SHP77 (cell line): Measurements from ENCODE around the gene TM9SF4.

Experiments used
- DNase-seq, 2 experiments: peaks; one replicate each; lab custom pipeline; 2025; lab: John Stamatoyannopoulos, UW

Gene TM9SF4

DNA sequence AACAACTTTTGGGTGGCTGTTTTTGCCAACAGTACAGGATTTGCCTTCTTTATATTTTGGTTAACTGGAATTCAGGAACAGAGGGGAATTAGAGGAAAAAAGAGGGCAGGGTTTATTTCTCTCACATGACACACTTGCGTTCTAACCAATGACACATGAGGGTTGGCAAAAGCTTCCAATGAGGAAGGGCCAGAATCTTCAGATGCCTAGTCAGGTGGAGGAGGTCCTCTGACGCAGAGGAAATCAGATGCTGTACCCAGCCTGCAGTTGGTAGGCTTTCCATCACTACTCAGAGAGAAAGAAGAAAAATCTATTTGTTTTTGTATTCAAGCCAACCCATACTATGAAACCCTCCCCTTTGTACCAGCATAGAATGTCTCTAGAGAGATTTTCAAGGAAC is 20.8 kb downstream of the TM9SF4 start:
- no peak for DNase-seq

GRCh38 chr20:32130965-32131364 is 21.5 kb downstream of the TM9SF4 start:
- DNase-seq: no peak

DNA sequence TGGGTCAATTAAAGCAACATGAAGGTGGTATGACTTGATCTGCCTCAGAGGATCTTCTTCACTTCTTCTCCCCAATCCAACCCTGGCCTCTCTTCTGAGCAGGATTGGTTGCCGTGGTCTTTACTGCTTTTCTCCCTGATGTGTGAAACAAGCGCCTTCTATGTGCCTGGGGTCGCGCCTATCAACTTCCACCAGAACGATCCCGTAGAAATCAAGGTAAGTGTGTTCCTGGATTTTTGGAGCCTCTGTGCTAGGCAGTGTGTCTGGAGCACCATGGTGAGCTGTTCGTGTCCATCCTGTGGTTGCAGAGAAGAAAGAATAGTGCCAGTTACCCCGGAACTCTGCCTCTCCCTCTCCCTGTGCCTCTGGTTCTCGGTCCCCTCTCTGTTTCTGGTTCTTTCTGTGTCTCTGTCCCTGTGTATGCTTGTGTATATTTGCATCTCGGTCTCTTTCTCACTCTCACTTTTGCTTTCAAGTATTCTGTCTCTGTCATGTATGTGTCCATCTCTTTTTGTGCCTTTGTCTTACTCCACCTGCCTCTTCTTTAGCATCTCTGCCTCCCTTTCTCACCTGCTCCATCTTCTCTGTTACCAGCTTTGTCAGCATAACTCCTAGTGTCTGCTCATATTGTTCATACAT is 23.5 kb downstream of the TM9SF4 start:
- no peak for DNase-seq

GRCh38 chr20:32134026-32134425 is 24.5 kb downstream of the TM9SF4 start:
- no peak for DNase-seq

- no peak for DNase-seq
These were observed 26.5 kb downstream of the TM9SF4 start for GRCh38 chr20:32135983-32136515.

DNA sequence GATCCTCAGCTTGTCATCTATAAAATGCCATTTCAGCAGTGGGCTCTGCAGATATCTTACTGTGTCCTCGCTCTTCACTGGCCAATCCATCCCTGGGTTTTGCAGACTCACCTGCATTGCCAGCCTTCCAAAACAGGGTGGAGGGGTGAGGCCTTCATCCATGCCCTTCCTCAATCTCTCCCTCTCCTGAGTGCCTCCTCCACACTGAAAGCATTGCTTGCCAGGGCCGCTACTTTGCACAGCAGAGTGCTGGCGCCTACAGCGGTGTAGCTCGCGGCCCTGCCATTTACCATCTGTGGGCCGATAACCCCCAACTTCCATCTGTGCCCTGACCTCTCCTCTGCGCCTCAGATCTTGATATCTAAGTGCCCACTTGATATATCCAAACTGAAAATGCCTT is 29.4 kb downstream of the TM9SF4 start:
- DNase-seq: no peak

DNA sequence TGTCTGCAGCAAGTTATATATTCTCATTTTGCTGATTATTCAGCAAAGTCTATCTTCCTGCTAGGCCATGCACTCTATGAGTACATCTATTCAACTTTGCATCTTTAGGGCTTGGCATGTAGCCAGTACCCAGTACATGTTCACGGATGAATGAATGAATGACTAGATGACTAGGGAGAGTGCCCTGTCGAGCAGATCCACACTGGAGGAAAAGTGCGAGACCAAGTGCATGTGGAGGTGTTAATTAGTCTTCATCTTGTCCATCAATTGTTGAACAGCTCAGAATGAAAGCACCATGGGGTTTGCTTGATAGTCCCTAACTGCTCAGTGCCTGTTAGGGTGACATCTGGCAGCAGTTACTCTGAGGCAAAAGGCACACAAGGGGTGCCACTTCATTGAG is 30.4 kb downstream of the TM9SF4 start:
- no peak for DNase-seq

DNA sequence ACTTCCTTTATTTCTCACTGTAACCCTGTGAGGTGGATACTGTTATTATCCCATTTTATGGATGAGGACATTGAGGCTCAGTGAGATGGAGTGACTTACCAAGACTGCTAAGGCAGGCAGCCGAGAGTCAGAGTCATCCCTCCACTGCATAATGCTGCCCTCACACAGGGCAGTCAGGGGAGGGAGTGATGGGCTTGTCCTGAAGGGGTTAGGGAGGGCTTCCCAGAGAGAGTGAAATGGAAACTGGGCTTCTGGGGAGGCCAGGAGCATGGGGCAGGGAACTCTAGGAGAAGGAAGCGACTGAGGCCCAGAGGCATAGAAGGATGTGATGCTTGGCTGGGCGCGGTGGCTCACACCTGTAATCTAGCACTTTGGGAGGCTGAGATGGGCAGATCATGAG is 31.1 kb downstream of the TM9SF4 start:
- no peak for DNase-seq

DNA sequence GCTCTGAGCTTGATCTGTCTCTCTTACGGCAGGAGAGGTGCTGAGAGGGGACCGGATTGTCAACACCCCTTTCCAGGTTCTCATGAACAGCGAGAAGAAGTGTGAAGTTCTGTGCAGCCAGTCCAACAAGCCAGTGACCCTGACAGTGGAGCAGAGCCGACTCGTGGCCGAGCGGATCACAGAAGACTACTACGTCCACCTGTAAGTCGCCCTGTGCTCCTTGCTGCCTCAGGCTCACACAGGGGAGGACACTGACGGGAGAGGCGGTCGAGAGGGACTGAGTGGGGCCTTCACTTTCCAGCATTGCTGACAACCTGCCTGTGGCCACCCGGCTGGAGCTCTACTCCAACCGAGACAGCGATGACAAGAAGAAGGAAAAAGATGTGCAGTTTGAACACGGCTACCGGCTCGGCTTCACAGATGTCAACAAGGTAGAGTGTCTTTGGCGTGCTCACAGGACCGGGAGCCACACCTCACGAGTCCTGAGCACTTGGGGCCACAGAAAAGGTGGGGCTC is 32.0 kb downstream of the TM9SF4 start:
- no peak for DNase-seq

- DNase-seq: no peak
These were observed 32.6 kb downstream of the TM9SF4 start for GRCh38 chr20:32142088-32142487.

DNA sequence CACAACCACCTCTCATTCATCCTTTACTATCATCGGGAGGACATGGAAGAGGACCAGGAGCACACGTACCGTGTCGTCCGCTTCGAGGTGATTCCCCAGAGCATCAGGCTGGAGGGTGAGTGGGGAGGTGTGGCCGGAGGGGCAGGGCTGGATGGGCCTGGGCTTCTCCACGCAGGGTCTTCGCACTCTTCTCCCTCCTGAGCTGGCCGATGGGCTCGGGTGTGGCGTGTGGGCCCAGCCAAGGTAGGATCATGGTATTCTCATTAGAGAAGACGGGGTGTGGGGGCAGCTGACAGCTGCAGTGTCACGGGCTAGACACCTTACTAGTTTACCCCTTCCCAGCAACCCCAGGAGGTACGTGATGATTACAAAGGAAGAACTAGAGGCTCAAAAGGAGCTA is 33.5 kb downstream of the TM9SF4 start:
- DNase-seq: no peak

DNA sequence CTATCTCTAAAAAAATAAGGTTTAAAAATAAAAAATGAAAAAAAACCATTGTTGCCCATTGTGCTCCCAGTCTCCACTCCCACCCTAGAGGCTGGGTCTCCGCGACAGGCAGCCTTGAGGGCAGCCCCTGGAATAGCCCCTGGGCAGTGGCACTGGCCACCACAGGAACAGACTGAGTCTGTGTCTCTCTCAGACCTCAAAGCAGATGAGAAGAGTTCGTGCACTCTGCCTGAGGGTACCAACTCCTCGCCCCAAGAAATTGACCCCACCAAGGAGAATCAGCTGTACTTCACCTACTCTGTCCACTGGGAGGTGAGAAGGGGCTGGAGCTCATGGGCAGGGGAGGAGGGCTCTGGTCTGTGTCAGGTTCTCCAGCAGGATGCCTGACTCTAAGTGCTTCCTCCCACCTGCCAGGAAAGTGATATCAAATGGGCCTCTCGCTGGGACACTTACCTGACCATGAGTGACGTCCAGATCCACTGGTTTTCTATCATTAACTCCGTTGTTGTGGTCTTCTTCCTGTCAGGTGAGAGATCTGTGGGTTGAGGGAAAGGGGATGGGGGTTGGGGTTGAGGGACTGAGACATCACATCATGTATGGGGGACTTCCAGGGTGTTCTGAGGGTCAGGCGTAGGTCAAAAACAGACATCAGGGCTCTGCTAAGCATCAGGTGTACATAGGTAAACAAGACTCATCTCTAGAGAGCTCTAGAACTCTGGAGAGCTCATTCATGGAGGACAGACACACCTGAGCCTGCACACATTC is 35.6 kb downstream of the TM9SF4 start:
- DNase-seq: no peak

DNA sequence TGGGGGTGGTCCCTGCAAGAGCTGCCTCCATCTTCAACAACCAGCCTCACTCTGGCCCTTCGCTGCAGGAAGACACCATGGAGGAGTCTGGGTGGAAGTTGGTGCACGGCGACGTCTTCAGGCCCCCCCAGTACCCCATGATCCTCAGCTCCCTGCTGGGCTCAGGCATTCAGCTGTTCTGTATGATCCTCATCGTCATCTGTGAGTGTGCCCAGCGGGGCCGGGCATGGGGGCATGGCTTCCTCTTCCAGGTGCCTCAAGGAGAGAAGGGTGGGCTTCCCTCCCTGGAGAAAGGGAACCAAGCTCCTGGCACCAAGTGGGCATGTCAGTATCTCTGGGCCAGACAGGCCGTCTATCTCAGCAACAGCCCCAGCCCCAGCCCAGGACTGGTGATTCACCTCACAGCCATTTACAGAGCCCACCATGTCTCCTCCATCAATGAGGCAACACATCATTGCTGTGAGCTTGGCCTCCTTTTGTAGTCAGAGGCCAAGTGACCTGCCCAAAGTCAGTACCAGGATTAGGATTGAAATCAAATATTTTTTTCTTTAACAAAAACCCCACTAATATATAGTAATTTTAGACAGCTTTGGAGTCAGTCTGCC is 40.2 kb downstream of the TM9SF4 start:
- DNase-seq: no peak

GRCh38 chr20:32150291-32150848 is 40.9 kb downstream of the TM9SF4 start:
- no peak for DNase-seq

- DNase-seq: no peak
These were observed 43.1 kb downstream of the TM9SF4 start for GRCh38 chr20:32152421-32153155.

DNA sequence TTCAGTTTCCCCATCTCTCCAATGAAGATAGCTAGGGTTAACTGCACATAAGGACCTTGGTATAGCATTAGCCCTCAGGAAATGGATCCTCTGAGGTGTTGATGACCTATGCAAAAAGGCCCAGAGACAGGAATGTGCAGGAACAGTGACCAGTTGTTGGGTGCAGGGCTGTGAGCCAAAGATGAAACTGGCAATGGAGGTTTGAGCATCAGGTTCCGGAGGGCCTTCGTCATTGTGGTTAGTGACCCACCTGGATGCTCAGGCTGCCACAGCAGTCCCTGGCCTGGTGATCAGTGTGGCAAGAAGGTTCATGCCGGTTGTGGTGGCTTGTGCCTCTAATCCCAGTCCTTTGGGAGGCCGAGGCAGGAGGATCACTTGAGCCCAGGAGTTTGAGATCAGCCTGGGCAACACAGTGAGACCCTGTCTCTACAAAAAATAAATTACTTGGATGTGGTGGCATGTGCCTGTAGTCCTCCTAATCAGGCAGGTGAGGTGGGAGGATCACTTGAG is 43.7 kb downstream of the TM9SF4 start:
- no peak for DNase-seq

- DNase-seq: no peak
These were observed 44.3 kb downstream of the TM9SF4 start for GRCh38 chr20:32153771-32154170.

DNA sequence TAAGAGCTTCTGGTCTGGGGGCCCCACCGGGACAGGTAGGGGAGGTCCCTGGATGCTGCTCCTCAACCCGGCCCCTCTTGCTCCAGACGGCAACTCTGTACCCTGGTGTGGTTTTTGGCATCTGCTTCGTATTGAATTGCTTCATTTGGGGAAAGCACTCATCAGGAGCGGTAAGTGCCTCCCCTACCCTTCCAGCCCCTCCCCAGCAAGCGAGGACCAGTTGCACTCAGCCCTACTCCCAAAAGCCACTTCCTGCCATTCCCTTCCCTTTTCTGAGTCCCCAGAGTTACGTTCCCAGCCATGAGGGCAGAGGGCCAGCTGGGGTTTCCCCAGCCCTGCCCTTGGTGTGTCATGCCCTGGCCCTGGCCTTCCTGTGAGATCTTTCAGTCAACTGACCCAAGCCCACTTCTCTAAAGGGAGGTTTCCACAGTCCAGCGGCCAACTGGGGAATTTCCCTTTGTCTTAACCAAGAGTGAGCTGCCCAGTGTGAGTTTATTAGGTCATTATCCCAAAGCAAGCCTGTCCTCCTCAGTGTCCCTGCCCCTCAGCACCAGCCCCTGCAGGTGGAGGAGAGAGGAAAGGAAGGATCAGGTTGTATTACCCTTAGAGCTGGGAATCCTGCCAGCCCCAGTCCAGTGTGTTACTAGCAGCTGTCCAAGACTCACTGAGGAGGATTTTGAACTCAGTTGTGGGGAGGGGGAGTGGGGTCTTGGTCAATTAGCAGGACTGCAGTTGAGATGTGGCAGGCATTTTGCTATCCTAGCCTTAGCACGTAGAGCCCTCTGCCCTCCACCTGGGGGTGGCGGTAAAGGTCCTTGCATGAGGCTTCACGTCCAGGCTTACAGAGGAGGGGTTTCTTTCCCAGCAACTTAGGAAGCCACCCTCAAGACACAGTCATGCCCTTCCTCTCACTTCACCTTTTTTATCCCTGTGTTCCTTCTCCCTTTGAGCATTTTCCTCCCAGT is 45.8 kb downstream of the TM9SF4 start:
- DNase-seq: peak; percentile 38 to 43

DNA sequence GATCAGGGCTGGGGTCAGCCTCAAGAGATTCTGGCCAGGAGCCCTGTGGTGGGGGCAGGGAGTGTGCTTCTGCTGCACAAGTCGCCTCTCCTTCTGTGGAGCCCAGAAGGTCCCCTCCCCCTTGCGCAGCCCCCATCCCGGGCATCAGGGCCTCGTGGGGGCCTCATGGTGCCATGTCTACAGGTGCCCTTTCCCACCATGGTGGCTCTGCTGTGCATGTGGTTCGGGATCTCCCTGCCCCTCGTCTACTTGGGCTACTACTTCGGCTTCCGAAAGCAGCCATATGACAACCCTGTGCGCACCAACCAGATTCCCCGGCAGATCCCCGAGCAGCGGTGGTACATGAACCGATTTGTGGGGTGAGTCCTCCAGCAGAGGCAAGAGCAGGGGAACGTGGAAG is 48.1 kb downstream of the TM9SF4 start:
- DNase-seq: no peak

GRCh38 chr20:32158351-32158750 is 48.8 kb downstream of the TM9SF4 start:
- DNase-seq: no peak
